ENCODE data around the gene MROH2B. TPM values are rescaled to one million over a fixed set of nuclear protein-coding genes. Genes with fewer than 3 reads are reported as not detected.

MROH2B gene
- total RNA-seq, 3 donors from 2014 or later: not detected

DNA sequence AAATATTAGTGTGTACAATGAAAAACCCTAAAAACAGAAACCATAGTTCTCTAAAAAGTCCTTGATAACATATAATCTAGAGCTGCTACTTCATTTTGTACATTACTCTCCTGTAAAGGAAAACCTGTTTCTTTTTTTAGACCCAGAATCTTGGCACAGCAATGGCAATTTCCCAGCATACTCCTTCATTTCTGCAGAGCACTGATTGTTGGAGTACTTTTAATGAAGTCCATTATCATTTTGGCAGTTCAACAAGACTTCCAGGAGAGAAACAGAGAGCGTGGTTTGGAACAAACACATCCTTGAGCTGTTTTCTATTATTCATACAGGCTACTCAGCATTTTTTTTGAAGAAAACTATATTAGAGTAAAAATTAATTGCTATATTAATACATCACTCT, 22.7 kb upstream of the MROH2B start:
- Histone ChIP-seq H3K27ac (no peak overlapping the region), H3K4me3 (no peak overlapping the region), H3K27me3 (no peaks in the 10 kb centered on the region), H3K9me3 (no peaks in the 10 kb centered on the region), H3K4me1 (no peaks in the 10 kb centered on the region), H3K36me3 (no peaks in the 10 kb centered on the region)
- DNase-seq (ENCODE audit: low spot score in 2 of 2): no peak
- no peak for TF ChIP-seq POLR2AphosphoS5 (IDR thresholded peaks at IDR 0.05)
- no peak for TF ChIP-seq POLR2A (IDR thresholded peaks at IDR 0.05)
- TF ChIP-seq, protein P1, sequence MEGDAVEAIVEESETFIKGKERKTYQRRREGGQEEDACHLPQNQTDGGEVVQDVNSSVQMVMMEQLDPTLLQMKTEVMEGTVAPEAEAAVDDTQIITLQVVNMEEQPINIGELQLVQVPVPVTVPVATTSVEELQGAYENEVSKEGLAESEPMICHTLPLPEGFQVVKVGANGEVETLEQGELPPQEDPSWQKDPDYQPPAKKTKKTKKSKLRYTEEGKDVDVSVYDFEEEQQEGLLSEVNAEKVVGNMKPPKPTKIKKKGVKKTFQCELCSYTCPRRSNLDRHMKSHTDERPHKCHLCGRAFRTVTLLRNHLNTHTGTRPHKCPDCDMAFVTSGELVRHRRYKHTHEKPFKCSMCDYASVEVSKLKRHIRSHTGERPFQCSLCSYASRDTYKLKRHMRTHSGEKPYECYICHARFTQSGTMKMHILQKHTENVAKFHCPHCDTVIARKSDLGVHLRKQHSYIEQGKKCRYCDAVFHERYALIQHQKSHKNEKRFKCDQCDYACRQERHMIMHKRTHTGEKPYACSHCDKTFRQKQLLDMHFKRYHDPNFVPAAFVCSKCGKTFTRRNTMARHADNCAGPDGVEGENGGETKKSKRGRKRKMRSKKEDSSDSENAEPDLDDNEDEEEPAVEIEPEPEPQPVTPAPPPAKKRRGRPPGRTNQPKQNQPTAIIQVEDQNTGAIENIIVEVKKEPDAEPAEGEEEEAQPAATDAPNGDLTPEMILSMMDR (IDR thresholded peaks at IDR 0.05): no peak
- intact Hi-C loops (cut with DNase I; ENCODE audit: low total_unique reads): no loop called here

DNA sequence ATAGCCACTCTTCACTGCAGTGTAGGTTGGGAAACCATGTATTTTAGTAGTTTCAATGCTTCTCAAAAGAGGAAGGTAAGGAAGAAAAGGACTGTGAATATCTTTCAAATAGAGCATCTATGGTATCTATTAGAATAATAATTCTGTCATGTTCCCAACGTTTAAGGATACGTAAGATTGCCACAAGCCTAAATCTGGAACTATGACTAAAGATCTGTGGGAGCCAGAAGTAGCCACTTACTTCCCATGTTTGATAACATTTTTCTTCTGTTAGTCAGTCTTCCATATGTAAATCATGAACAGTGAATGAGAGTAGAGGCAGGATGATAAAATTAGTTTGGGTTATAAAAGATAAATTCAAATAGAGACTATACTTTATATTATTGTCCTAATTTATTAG, 16.3 kb upstream of the MROH2B start:
- Histone ChIP-seq H3K27me3 (no peaks in the 10 kb centered on the region), H3K27ac (no peak overlapping the region), H3K9me3 (no peaks in the 10 kb centered on the region), H3K36me3 (no peaks in the 10 kb centered on the region), H3K4me3 (no peak overlapping the region), H3K4me1 (no peaks in the 10 kb centered on the region)
- no peak for DNase-seq (ENCODE audit: low spot score in 2 of 2)
- TF ChIP-seq, protein P1 (IDR thresholded peaks at IDR 0.05): no peak
- no peak for TF ChIP-seq POLR2A (IDR thresholded peaks at IDR 0.05)
- TF ChIP-seq POLR2AphosphoS5 (IDR thresholded peaks at IDR 0.05): no peak
- intact Hi-C loops (cut with DNase I; ENCODE audit: low total_unique reads): no loop called here

DNA sequence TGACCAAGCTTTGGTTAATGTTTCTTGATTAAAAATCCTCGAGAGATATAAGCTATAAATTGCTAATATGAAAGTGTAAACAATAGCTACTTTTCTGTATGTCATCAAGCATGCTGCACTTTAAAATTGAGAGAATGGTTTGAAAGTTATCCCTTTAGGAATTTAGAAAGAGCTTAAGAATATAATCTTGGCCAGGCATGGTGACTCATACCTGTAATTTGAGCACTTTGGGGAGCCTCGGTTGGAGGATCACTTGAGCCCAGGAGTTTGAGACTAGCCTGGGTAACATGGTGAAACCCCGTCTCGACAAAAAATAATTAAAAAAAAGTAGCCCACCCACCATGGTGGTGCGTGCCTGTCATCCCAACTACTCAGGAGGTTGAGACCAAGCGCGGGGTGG, 12.2 kb upstream of the MROH2B start:
- no peaks in the 10 kb centered on the region for H3K36me3 ChIP-seq
- H3K4me1 ChIP-seq: no peaks in the 10 kb centered on the region
- no peaks in the 10 kb centered on the region for H3K9me3 ChIP-seq
- no peak for DNase-seq (ENCODE audit: low spot score in 2 of 2)
- no peak for TF ChIP-seq POLR2AphosphoS5 (IDR thresholded peaks at IDR 0.05)
- no peak for TF ChIP-seq POLR2A (IDR thresholded peaks at IDR 0.05)
- no peak overlapping the region for H3K27ac ChIP-seq
- no peak overlapping the region for H3K4me3 ChIP-seq
- intact Hi-C loops (cut with DNase I; ENCODE audit: low total_unique reads): no loop called here
- H3K27me3 ChIP-seq: no peaks in the 10 kb centered on the region

DNA sequence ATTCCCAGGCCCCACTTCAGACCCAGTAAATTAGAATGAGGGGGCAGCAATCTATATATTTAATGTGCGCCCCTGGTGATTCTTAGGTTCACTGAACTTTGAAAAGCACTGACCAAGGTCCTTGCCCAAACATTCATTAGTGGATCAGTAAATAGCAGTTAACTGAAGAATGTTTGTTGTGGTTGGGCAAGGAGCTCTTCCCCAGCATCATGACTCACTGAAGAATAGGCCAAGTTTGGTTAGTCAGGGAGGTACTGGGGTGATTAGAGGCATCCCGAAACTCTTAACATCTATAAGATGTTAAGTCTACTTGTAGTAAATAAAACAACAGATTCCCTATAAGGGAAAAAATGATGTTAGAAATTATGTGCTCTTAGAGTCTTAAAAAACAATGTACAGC, 833 bp upstream of the MROH2B start:
- Histone ChIP-seq H3K27me3 (no peaks in the 10 kb centered on the region), H3K4me1 (no peaks in the 10 kb centered on the region), H3K9me3 (no peaks in the 10 kb centered on the region), H3K36me3 (no peaks in the 10 kb centered on the region), H3K27ac (no peak overlapping the region), H3K4me3 (no peak overlapping the region)
- intact Hi-C loops (cut with DNase I; ENCODE audit: low total_unique reads): no loop called here
- TF ChIP-seq POLR2A (IDR thresholded peaks at IDR 0.05) (no peak), POLR2AphosphoS5 (IDR thresholded peaks at IDR 0.05) (no peak)
- TF ChIP-seq, protein P1 (IDR thresholded peaks at IDR 0.05): no peak
- DNase-seq (ENCODE audit: low spot score in 2 of 2): no peak

DNA sequence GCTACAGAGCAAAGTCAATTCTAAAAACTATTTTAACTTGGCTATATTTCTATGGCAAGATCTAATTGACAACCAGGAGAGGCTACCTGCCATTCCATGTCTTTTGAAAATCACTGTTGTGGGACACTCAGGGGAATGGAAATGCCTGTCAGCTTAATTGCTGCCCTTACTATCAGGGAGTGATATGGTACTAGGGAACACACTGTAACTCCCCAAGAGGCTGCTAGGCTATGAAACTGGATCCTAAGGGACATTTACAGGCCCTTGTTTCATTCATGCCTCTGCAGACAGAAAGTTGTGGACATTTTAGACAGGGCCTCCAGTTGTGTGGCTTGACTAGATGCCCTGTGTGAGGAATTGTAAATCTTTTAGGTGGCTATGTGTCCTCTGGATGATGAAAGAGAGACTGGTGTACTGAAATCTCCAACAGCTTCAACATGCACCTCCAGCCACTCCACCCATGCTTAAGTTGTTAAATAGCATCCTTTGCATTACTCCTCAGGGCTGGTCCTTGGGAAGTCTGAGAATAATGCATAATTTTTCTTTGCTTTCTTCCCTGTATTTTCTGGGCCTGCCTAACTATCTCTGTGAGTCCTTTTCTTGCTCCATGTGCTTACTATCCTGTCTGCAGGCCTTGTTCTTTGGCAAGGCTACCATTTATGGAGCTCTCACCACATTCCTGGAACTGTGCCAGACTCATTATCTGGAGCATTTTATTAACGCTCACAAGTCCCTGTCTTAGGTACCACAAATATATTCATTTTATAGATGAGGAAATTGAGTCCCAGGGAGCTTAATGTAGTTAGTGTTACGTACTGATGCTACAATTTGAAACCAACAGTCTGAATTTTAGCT, 3.2 kb downstream of the MROH2B start:
- TF ChIP-seq POLR2AphosphoS5 (IDR thresholded peaks at IDR 0.05) (no peak), POLR2A (IDR thresholded peaks at IDR 0.05) (no peak)
- TF ChIP-seq, protein P1 (IDR thresholded peaks at IDR 0.05): no peak
- Histone ChIP-seq H3K4me3 (no peak overlapping the region), H3K9me3 (no peaks in the 10 kb centered on the region), H3K36me3 (no peaks in the 10 kb centered on the region), H3K27ac (no peak overlapping the region), H3K27me3 (no peaks in the 10 kb centered on the region), H3K4me1 (no peaks in the 10 kb centered on the region)
- intact Hi-C loops (cut with DNase I; ENCODE audit: low total_unique reads): no loop called here
- no peak for DNase-seq (ENCODE audit: low spot score in 2 of 2)
